Measurements from ENCODE around the gene FNBP1.
"Not testable (repeated sequence)": the region's sequence is repeated elsewhere in the genome, so short reads cannot be mapped to it uniquely, and the experiment has no call there.

The FNBP1 gene

GRCh38 chr9:129954868-129955550 lies 88.0 kb downstream of the FNBP1 start:
- H3K27ac ChIP-seq, result no peak overlapping the region; the same call in 1 of the 2 replicates

GRCh38 chr9:129953736-129954135 lies 89.3 kb downstream of the FNBP1 start:
- no peak for TF ChIP-seq ZFX (IDR thresholded peaks at IDR 0.05)
- TF ChIP-seq CTCF (conservative IDR thresholded peaks at IDR 0.05), result no peak
- H3K27ac ChIP-seq, result no peak overlapping the region

More at GRCh38 chr9:129954868-129955550, 88.0 kb downstream of the FNBP1 start:
- no peak for TF ChIP-seq CTCF (conservative IDR thresholded peaks at IDR 0.05)
- no peak for TF ChIP-seq ZFX (IDR thresholded peaks at IDR 0.05)

GRCh38 chr9:129952337-129952736 lies 90.7 kb downstream of the FNBP1 start:
- H3K27ac ChIP-seq, result no peak overlapping the region
- no peak for TF ChIP-seq CTCF (conservative IDR thresholded peaks at IDR 0.05)
- TF ChIP-seq ZFX (IDR thresholded peaks at IDR 0.05), result no peak

GRCh38 chr9:129949821-129950220 lies 93.2 kb downstream of the FNBP1 start:
- H3K27ac ChIP-seq, result no peak overlapping the region
- TF ChIP-seq ZFX (IDR thresholded peaks at IDR 0.05), result no peak
- no peak for TF ChIP-seq CTCF (conservative IDR thresholded peaks at IDR 0.05)

GRCh38 chr9:129948626-129949025 lies 94.4 kb downstream of the FNBP1 start:
- H3K27ac ChIP-seq, result not testable (repeated sequence)

GRCh38 chr9:129946246-129946995 lies 96.6 kb downstream of the FNBP1 start:
- TF ChIP-seq ZFX (IDR thresholded peaks at IDR 0.05) (no peak), CTCF (conservative IDR thresholded peaks at IDR 0.05) (no peak)
- no peak overlapping the region for H3K27ac ChIP-seq

- no peak overlapping the region for H3K27ac ChIP-seq
- TF ChIP-seq ZFX (IDR thresholded peaks at IDR 0.05) (no peak), CTCF (conservative IDR thresholded peaks at IDR 0.05) (no peak)
Measured at GRCh38 chr9:129945314-129945713, 97.7 kb downstream of the FNBP1 start.
